ENCODE data around the gene FBXL16. TPM values are rescaled to one million over a fixed set of nuclear protein-coding genes. Genes with fewer than 3 reads are reported as not detected.

FBXL16 gene
- total RNA-seq, 4 donors from 2014 or later, result 13.7 to 23.1 (median 17.9) TPM

- Histone ChIP-seq H3K4me3 (no peak overlapping the region), H3K9me3 (no peaks in the 10 kb centered on the region), H3K36me3 (no peaks in the 10 kb centered on the region), H3K27me3 (peaks cover 77% of the 10 kb centered on the region), H3K4me1 (peaks cover 31% of the 10 kb centered on the region), H3K27ac (no peak overlapping the region)
- no peak for DNase-seq (ENCODE audit: low spot score in 2 of 2)
- 38% methylated on average over 4 of the region's 21 CpGs for WGBS
- TF ChIP-seq EP300 (IDR thresholded peaks at IDR 0.05), result no peak
- TF ChIP-seq POLR2A (IDR thresholded peaks at IDR 0.05), result no peak
- TF ChIP-seq, protein P1, sequence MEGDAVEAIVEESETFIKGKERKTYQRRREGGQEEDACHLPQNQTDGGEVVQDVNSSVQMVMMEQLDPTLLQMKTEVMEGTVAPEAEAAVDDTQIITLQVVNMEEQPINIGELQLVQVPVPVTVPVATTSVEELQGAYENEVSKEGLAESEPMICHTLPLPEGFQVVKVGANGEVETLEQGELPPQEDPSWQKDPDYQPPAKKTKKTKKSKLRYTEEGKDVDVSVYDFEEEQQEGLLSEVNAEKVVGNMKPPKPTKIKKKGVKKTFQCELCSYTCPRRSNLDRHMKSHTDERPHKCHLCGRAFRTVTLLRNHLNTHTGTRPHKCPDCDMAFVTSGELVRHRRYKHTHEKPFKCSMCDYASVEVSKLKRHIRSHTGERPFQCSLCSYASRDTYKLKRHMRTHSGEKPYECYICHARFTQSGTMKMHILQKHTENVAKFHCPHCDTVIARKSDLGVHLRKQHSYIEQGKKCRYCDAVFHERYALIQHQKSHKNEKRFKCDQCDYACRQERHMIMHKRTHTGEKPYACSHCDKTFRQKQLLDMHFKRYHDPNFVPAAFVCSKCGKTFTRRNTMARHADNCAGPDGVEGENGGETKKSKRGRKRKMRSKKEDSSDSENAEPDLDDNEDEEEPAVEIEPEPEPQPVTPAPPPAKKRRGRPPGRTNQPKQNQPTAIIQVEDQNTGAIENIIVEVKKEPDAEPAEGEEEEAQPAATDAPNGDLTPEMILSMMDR (IDR thresholded peaks at IDR 0.05), result no peak
- TF ChIP-seq POLR2AphosphoS5 (IDR thresholded peaks at IDR 0.05), result no peak
Observed at GRCh38 chr16:710500-711075, 5.0 kb upstream of the FBXL16 start.

- 32% methylated on average over 15 of the region's 30 CpGs for WGBS
- Histone ChIP-seq H3K9me3 (no peaks in the 10 kb centered on the region), H3K36me3 (no peaks in the 10 kb centered on the region), H3K27me3 (peaks cover 80% of the 10 kb centered on the region), H3K4me3 (no peak overlapping the region), H3K27ac (no peak overlapping the region), H3K4me1 (peaks cover 34% of the 10 kb centered on the region)
- DNase-seq (ENCODE audit: low spot score in 2 of 2), result no peak
- TF ChIP-seq EP300 (IDR thresholded peaks at IDR 0.05), result no peak
- TF ChIP-seq, protein P1 (IDR thresholded peaks at IDR 0.05), result no peak
Observed at GRCh38 chr16:709566-710499, 4.2 kb upstream of the FBXL16 start.

DNA sequence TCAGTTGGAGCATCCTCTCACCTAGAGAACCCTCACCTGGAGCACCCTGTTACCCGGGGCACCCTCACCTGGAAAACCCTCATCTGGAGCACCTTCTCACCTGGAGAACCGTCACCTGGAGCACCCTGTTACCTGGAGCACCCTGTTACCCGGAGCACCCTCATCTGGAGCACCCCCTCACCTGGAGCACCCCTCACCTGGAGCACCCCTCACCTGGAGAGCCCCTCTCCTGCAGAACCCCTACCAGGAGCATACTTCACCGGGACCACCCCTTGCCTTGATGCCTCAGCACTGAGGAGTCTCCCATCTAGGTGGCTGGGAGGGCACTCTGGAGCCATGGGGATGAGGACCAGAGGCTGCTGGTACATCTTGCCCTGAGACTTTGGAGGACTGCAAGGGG lies 3.4 kb upstream of the FBXL16 start:
- TF ChIP-seq POLR2AphosphoS5 (IDR thresholded peaks at IDR 0.05), result no peak
- no peak for TF ChIP-seq POLR2A (IDR thresholded peaks at IDR 0.05)
- TF ChIP-seq, protein P1 (IDR thresholded peaks at IDR 0.05), result no peak
- no peak for TF ChIP-seq EP300 (IDR thresholded peaks at IDR 0.05)
- DNase-seq (ENCODE audit: low spot score in 2 of 2), result no peak
- no peak overlapping the region for H3K27ac ChIP-seq
- no peaks in the 10 kb centered on the region for H3K36me3 ChIP-seq
- no peak overlapping the region for H3K4me3 ChIP-seq
- peaks cover 82% of the 10 kb centered on the region for H3K27me3 ChIP-seq
- WGBS, result 92% methylated on average over 2 of the region's 4 CpGs
- H3K4me1 ChIP-seq, result peaks cover 30% of the 10 kb centered on the region
- H3K9me3 ChIP-seq, result no peaks in the 10 kb centered on the region

DNA sequence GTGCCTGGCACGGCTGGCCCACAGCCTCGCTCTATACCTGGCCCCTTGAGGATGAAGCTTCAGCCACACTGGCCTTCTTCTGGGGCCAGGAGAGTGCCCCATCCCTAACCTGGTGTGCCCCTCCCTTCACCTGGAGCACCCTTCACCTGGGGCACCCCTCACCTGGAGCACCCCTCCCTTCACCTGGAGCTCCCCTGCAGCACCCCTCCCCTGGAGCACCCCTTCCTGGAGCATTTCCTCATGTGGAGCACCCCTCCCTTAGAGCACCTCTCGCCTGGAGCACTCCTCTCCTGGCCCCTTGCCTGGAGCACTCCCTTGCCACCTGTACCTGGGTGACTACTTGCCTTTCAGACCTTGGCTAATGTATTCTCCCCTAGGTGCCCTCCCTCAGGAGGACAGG lies 2.4 kb upstream of the FBXL16 start:
- no peak for DNase-seq (ENCODE audit: low spot score in 2 of 2)
- peaks cover 30% of the 10 kb centered on the region for H3K4me1 ChIP-seq
- no peak overlapping the region for H3K27ac ChIP-seq
- H3K36me3 ChIP-seq, result no peaks in the 10 kb centered on the region
- TF ChIP-seq POLR2A (IDR thresholded peaks at IDR 0.05) (no peak), EP300 (IDR thresholded peaks at IDR 0.05) (no peak), POLR2AphosphoS5 (IDR thresholded peaks at IDR 0.05) (no peak)
- TF ChIP-seq, protein P1 (IDR thresholded peaks at IDR 0.05), result no peak
- H3K4me3 ChIP-seq, result no peak overlapping the region
- peaks cover 86% of the 10 kb centered on the region for H3K27me3 ChIP-seq
- 25% methylated on average over 3 of the region's 3 CpGs for WGBS
- no peaks in the 10 kb centered on the region for H3K9me3 ChIP-seq

DNA sequence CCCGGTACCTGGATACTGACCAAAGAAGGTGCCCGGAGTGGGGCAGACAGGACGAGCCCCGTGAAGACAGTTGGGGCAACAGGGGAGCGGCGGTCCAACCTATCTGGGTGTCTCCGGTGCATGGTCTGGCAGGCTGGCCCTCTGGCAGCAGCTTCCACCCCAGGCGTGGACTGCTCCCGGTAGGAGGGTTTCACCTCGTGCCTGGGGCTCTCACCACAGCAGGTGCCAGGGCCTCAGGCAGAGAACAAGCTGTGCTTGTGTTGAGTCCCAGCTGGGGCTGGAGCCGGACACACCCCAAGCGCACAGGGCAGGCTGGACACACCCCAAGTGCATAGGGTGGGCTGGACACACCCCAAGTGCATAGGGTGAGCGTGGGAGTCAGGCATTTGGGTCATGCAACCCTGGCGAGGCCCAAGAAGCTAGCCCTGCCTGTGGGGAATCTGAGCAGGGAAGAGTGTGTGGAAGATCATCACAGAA lies 1.5 kb upstream of the FBXL16 start:
- TF ChIP-seq, protein P1 (IDR thresholded peaks at IDR 0.05), result no peak
- TF ChIP-seq EP300 (IDR thresholded peaks at IDR 0.05), result no peak
- TF ChIP-seq POLR2AphosphoS5 (IDR thresholded peaks at IDR 0.05), result no peak
- TF ChIP-seq POLR2A (IDR thresholded peaks at IDR 0.05), result no peak
- no peak for DNase-seq (ENCODE audit: low spot score in 2 of 2)
- no peaks in the 10 kb centered on the region for H3K36me3 ChIP-seq
- H3K4me1 ChIP-seq, result peaks cover 30% of the 10 kb centered on the region
- WGBS, result no CpG with 5 or more reads among the region's 14 CpGs
- peaks cover 96% of the 10 kb centered on the region for H3K27me3 ChIP-seq
- no peaks in the 10 kb centered on the region for H3K9me3 ChIP-seq
- no peak overlapping the region for H3K27ac ChIP-seq
- no peak overlapping the region for H3K4me3 ChIP-seq

All from suprapubic skin (tissue), 4 donors.